T-cell (primary cell): Measurements from ENCODE around the gene PPP1R7. TPM values are rescaled to one million over a fixed set of nuclear protein-coding genes. Genes with fewer than 3 reads are reported as not detected.

Source experiments
- ATAC-seq, 4 experiments: fragments of 200-7000 bp in 3 of 4; fragments of 150-1000 bp in 1 of 4; cut with Tn5 transposase; replicated peaks in 1 of 4; 1 replicate in 3 of 4; 2 replicates in 1 of 4; pipeline ENCODE4 v1.10.0; 2021; ENCODE audit warnings: moderate library complexity in 3 of 4, mild to moderate bottlenecking in 2 of 4, moderate number of reproducible peaks in 1 of 4
- CTCF ChIA-PET, 2 donors: fragments of 300-600 bp; sonication (Branson Sonifier 250); formaldehyde crosslinking; loops; one replicate each; lab custom pipeline; 2022; ENCODE audit warnings: antibody characterized with exemption in 2 of 2; lab: Charles Lee
- POLR2A ChIA-PET, 2 donors: fragments of 300-600 bp; sonication (Branson Sonifier 250); formaldehyde crosslinking; loops; one replicate each; lab custom pipeline; 2022; ENCODE audit warnings: antibody characterized with exemption in 2 of 2; lab: Charles Lee
- DNase-seq, 35 experiments: peaks; one replicate each; pipeline versions ENCODE4 v3.0.0 to v3.0.0-alpha.2; 2013 to 2023
- H3K27ac ChIP-seq: one replicate; pipeline ENCODE4 v1.5.1; 2013; ENCODE audit warnings: low read length
- H3K27me3 ChIP-seq, 2 experiments: replicated peaks in 1 of 2; 1 replicate in 1 of 2; 2 replicates in 1 of 2; pipeline versions ENCODE4 v1.6.1 to v1.7.0; 2013; ENCODE audit warnings: low read length in 1 of 2, mixed read lengths in 1 of 2; ENCODE audit not compliant: control insufficient read depth in 2 of 2, insufficient read depth in 2 of 2; ENCODE audit errors: extremely low read depth in 1 of 2
- H3K36me3 ChIP-seq, 2 donors: 1 replicate in 1 of 2; 2 replicates in 1 of 2; pipeline versions ENCODE4 v1.6.1 to v1.7.0; 2013; ENCODE audit warnings: low read length in 1 of 2; ENCODE audit not compliant: control insufficient read depth in 2 of 2, insufficient read depth in 1 of 2; ENCODE audit errors: extremely low read depth in 1 of 2
- H3K4me1 ChIP-seq, 2 experiments: 1 replicate in 1 of 2; 2 replicates in 1 of 2; pipeline versions ENCODE4 v1.6.1 to v1.7.0; 2013; ENCODE audit warnings: low read length in 2 of 2, mixed read lengths in 1 of 2; ENCODE audit not compliant: insufficient read depth in 2 of 2, control insufficient read depth in 1 of 2; ENCODE audit errors: extremely low read depth in 1 of 2
- H3K4me3 ChIP-seq, 2 donors: 1 replicate in 1 of 2; 2 replicates in 1 of 2; pipeline versions ENCODE4 v1.5.1 to v1.7.0; 2013; ENCODE audit warnings: mild to moderate bottlenecking in 2 of 2, low read length in 1 of 2, moderate library complexity in 1 of 2; ENCODE audit not compliant: control insufficient read depth in 1 of 2; ENCODE audit errors: extremely low read depth in 1 of 2
- H3K9me3 ChIP-seq: 2 replicates; pipeline ENCODE4 v1.7.0; 2013
- H3K27ac Mint-ChIP-seq, 2 donors: one replicate each; pipeline ENCODE4 v1.8.0; 2020 to 2021; ENCODE audit warnings: mild to moderate bottlenecking in 2 of 2, mixed read lengths in 2 of 2
- H3K27me3 Mint-ChIP-seq, 2 donors: one replicate each; pipeline ENCODE4 v1.8.0; 2021 to 2022; ENCODE audit warnings: mixed read lengths in 2 of 2
- H3K36me3 Mint-ChIP-seq: one replicate; pipeline ENCODE4 v1.8.0; 2021; ENCODE audit warnings: mixed read lengths
- H3K4me1 Mint-ChIP-seq, 3 donors: one replicate each; pipeline ENCODE4 v1.8.0; 2020 to 2022; ENCODE audit warnings: mixed read lengths in 3 of 3, mild to moderate bottlenecking in 1 of 3
- H3K4me3 Mint-ChIP-seq, 3 donors: one replicate each; pipeline ENCODE4 v1.8.0; 2020 to 2022; ENCODE audit warnings: mild to moderate bottlenecking in 3 of 3, mixed read lengths in 3 of 3, moderate library complexity in 3 of 3
- H3K9me3 Mint-ChIP-seq, 3 donors: one replicate each; pipeline ENCODE4 v1.8.0; 2020 to 2022; ENCODE audit warnings: mixed read lengths in 3 of 3
- WGBS: methylation state at CpG from one replicate; pipeline ENCODE4 v1.1.5; 2013; ENCODE audit warnings: missing lambda C conversion rate; ENCODE audit not compliant: insufficient coverage; 5-methylcytosine and 5-hydroxymethylcytosine counted together
- total RNA-seq, 35 experiments: library from RNA in 6 of 35; stranded (reverse) in 6 of 35; fragments of 120-200 nt in 1 of 35; gene quantifications; one replicate each; pipeline versions ENCODE4 v1.2.1 to v1.2.4 and lab custom pipeline; 2013 to 2026

PPP1R7 gene
- total RNA-seq, 5 donors from 2014 or later (not counting 1 experiment from before 2014, with no cell fraction given) = 46.6 to 61.2 (median 53.8) TPM

DNA sequence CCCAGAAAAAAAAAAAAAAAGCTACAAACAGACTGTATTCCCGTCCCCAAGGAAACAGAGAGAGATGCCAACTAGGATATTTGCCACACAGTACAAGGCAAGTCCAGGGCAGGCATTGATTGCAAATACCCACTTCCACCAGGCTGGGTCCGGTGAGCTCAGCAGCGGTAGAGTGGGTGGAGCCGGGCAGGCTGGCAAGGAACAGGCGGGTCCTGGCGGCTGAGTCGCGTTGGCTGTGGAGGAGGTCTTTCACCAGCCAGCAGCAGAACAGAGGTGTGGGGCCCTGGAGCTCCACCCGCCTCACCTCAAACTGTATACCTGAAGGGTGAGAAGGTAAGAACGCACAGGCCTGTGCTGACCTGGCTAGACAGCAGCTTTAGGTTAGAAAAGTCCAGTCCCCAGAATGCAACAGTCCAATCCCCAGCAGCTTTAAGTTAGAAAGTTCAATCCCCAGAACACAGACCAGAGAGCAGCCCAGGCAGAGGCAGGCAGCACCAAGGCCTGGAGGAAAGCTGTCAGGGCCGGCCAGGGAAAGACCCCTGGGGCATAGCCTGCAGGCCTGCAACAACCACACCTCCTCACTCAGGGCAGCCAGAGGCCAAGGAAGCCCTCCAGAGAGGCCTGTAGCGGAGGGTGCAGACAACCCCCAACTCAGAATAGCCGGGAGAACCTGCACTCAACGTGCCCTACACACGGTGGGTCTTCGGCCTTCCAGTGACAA is 26.3 kb upstream of the PPP1R7 start:
- no peak overlapping the region for H3K4me3 ChIP-seq
- no peaks in the 10 kb centered on the region for H3K27me3 ChIP-seq
- ChIA-PET POLR2A (no interaction called here), CTCF (interaction anchor here in 1 of 2 donors (0.7 to 1.1 kb wide), 4 partner anchors 11 to 714 kb away, joined by 3 to 5 read pairs (median 3); partner anchors contain the start of gene PASK)
- peaks cover 0 to 50% of the 10 kb centered on the region in 2 experiments for H3K4me1 ChIP-seq
- Mint-ChIP-seq H3K4me1 (peaks cover 23 to 28% (median 27%) of the 10 kb centered on the region in 3 donors), H3K36me3 (peaks cover 32% of the 10 kb centered on the region), H3K9me3 (no peaks in the 10 kb centered on the region), H3K27me3 (no peaks in the 10 kb centered on the region), H3K4me3 (peak overlapping the region; percentile 40 to 55 (median 46)), H3K27ac (peak overlapping the region; percentile 81 to 90)
- no peaks in the 10 kb centered on the region for H3K9me3 ChIP-seq
- 69% methylated on average over 3 of the region's 16 CpGs for WGBS
- peak overlapping the region; percentile 32 for H3K27ac ChIP-seq
- H3K36me3 ChIP-seq = peaks cover 3 to 17% of the 10 kb centered on the region in 2 donors
- peak; percentile 55 to 89 (median 78) for ATAC-seq
- DNase-seq = peak in 23 of 35 experiments; percentile 14 to 61 (median 42)

DNA sequence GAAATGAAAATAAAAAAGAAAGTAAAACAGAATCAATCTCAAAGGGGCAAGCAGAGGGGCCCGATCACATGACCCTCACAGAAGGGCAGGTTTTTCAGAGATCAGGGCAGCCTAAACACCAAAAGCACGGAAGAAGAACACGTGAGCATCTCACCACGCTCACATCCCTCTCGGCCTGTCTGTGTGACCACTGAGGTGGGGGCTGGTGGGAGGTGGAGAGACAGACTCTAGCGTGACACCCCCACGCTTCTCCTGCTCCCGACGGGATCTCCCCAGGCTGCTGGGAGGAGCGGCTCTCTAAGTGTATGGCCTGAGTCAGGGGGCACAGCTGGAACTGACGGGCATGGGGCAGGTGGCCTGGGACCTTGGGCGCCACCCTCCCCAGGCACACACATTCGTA is 24.6 kb upstream of the PPP1R7 start:
- POLR2A ChIA-PET = no interaction called here

DNA sequence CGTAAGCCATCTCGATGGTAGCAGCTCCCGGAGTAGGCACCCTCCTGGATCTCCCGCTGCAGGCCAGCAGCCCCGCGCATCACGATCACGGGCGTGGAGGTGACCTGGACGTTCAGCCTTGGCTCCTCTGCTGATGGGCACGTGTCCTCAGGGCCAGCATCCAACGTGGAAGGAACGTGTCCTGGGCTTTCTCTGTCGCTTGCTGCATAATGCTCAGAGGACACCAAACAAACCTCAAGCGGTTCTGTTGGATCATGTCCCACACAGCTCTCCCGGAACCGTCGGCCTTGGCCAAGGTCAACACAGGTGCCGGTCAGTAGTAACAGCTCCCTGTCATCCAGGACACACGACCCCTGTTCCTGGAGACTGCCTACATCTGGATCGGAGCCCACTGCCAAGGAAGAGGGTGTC is 24.1 kb upstream of the PPP1R7 start:
- H3K4me1 ChIP-seq = peaks cover 0 to 53% of the 10 kb centered on the region in 2 experiments
- ChIA-PET POLR2A (no interaction called here), CTCF (interaction anchor here in 1 of 2 donors (0.5 kb wide), 1 partner anchor 23 kb away, joined by 4 read pairs; no protein-coding TSS in a partner anchor)
- H3K4me1 Mint-ChIP-seq = peaks cover 25 to 30% (median 28%) of the 10 kb centered on the region in 3 donors
- DNase-seq (no peak), ATAC-seq (no peak)
- H3K36me3 Mint-ChIP-seq = peaks cover 34% of the 10 kb centered on the region
- peaks cover 3 to 21% of the 10 kb centered on the region in 2 donors for H3K36me3 ChIP-seq
- H3K9me3 ChIP-seq = no peaks in the 10 kb centered on the region
- 96% methylated on average over 21 of the region's 21 CpGs for WGBS
- H3K27ac ChIP-seq = no peak overlapping the region
- no peak overlapping the region for H3K4me3 ChIP-seq
- no peak overlapping the region for H3K4me3 Mint-ChIP-seq
- no peaks in the 10 kb centered on the region for H3K9me3 Mint-ChIP-seq
- no peak overlapping the region for H3K27ac Mint-ChIP-seq
- H3K27me3 Mint-ChIP-seq = no peaks in the 10 kb centered on the region
- H3K27me3 ChIP-seq = no peaks in the 10 kb centered on the region

More for the DNA sequence above, 24.6 kb upstream of the PPP1R7 start:
- 79% methylated on average over 6 of the region's 13 CpGs for WGBS
- Mint-ChIP-seq H3K4me3 (no peak overlapping the region), H3K27me3 (no peaks in the 10 kb centered on the region), H3K36me3 (peaks cover 37% of the 10 kb centered on the region), H3K4me1 (peaks cover 25 to 30% (median 28%) of the 10 kb centered on the region in 3 donors), H3K9me3 (no peaks in the 10 kb centered on the region), H3K27ac (peak overlapping the region in 1 of 2 donors; percentile 55)
- H3K27ac ChIP-seq = no peak overlapping the region
- peaks cover 3 to 20% of the 10 kb centered on the region in 2 donors for H3K36me3 ChIP-seq
- H3K4me3 ChIP-seq = no peak overlapping the region
- H3K9me3 ChIP-seq = no peaks in the 10 kb centered on the region
- CTCF ChIA-PET = no interaction called here
- H3K4me1 ChIP-seq = peaks cover 0 to 53% of the 10 kb centered on the region in 2 experiments
- DNase-seq (no peak), ATAC-seq (no peak)
- H3K27me3 ChIP-seq = no peaks in the 10 kb centered on the region

DNA sequence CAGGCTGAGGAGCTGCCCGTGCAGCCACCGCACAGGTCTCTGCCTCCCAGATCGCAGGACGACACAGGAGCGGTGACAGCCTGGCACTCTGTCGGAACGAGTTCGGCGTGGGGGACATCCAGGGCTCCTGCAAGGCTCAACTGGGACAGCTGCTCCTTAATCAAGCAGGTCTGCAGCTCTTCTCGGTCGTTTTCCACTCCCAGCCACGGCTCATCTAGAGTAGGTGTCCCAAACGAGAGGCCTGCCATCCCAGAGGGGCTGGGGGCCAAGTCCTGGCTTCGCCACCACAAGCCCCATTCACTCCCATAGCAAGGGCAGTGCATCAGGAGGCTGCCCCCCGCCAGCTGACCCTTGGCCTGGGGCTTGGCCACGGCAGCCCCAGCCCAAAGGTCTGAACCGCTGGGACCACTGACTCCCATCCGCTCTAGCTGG is 23.5 kb upstream of the PPP1R7 start:
- WGBS = over 99% methylated on average over 18 of the region's 18 CpGs
- Mint-ChIP-seq H3K9me3 (no peaks in the 10 kb centered on the region), H3K27me3 (no peaks in the 10 kb centered on the region), H3K36me3 (peaks cover 28% of the 10 kb centered on the region), H3K27ac (peak overlapping the region in 1 of 2 donors; percentile 92), H3K4me1 (peaks cover 25 to 30% (median 28%) of the 10 kb centered on the region in 3 donors), H3K4me3 (no peak overlapping the region)
- CTCF ChIA-PET = interaction anchor here in 1 of 2 donors (0.5 kb wide), 1 partner anchor 23 kb away, joined by 4 read pairs; no protein-coding TSS in a partner anchor
- Histone ChIP-seq H3K36me3 (peaks cover 3 to 21% of the 10 kb centered on the region in 2 donors), H3K27me3 (no peaks in the 10 kb centered on the region), H3K9me3 (no peaks in the 10 kb centered on the region), H3K4me1 (peaks cover 0 to 53% of the 10 kb centered on the region in 2 experiments), H3K27ac (peak overlapping the region; percentile 91), H3K4me3 (no peak overlapping the region)
- ATAC-seq = no peak
- POLR2A ChIA-PET = no interaction called here
- DNase-seq = no peak

DNA sequence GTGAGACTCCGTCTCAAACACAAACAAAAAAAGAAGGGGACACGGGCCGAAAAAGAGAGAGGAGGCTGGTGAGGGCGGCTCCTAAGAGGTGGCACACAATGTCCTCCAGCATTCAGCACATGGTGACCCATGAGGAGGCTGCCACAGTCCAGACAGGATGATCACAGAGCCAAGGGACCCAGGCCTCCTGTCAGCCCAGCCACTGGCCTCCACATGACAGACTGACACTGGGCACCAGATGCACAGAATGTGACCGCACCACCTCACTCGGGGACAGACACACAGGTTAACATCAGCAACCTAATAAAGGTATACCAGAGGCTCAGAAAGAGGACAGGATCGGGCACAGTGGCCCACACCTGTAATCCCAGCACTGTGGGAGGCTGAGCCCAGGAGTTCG is 22.0 kb upstream of the PPP1R7 start:
- H3K9me3 ChIP-seq = no peaks in the 10 kb centered on the region
- H3K27me3 ChIP-seq = no peaks in the 10 kb centered on the region
- H3K4me1 Mint-ChIP-seq = peaks cover 25 to 30% (median 27%) of the 10 kb centered on the region in 3 donors
- peak overlapping the region; percentile 92 to 94 for H3K27ac Mint-ChIP-seq
- ATAC-seq (no peak), DNase-seq (no peak)
- peaks cover 0 to 53% of the 10 kb centered on the region in 2 experiments for H3K4me1 ChIP-seq
- H3K36me3 Mint-ChIP-seq = peaks cover 26% of the 10 kb centered on the region
- no peaks in the 10 kb centered on the region for H3K27me3 Mint-ChIP-seq
- H3K36me3 ChIP-seq = peaks cover 3 to 13% of the 10 kb centered on the region in 2 donors
- no peaks in the 10 kb centered on the region for H3K9me3 Mint-ChIP-seq
- CTCF ChIA-PET = no interaction called here
- H3K27ac ChIP-seq = peak overlapping the region; percentile 91
- POLR2A ChIA-PET = no interaction called here
- no peak overlapping the region for H3K4me3 ChIP-seq
- WGBS = 100% methylated on average over 5 of the region's 8 CpGs
- H3K4me3 Mint-ChIP-seq = peak overlapping the region in 2 of 3 donors; percentile 45 to 50

DNA sequence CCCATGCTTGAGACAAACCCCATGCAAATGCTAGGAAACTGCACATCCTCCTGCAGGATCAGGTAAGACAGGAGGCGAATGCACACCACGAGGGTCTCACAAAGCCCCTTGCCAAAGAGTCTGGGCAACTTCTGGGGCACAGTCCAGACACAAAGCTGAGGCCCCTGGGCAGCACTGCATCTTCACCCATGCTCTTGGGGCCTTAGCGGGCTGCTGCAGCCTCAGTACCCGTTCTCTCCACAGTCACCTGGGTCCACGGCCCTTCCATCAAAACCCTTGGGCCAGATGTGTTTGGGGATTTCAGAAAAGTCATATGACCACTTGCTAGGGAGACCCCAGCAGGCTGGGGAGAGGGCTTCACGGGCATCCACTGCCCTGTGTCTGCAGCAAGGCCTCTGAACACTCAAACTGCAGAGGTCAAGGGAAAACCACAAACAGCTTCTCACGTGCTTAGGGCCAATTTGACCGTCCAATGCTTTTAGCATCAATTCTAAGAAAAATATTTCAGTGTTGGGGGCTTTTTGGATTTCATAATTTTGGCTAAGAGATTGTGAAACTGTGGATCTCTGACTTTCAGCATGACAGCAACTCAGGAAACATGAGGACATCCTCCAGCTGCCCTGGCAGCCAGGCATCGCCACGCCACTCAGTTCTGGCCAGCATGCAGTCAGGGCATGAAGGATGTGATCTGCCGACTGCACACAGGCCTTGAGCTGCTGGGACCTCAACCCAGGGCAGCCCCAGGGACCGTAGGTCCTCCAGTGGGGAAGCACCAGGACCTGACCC is 21.0 kb upstream of the PPP1R7 start:
- Histone ChIP-seq H3K27me3 (no peaks in the 10 kb centered on the region), H3K36me3 (peaks cover 3 to 12% of the 10 kb centered on the region in 2 donors), H3K9me3 (no peaks in the 10 kb centered on the region), H3K4me1 (peaks cover 0 to 43% of the 10 kb centered on the region in 2 experiments), H3K4me3 (no peak overlapping the region), H3K27ac (no peak overlapping the region)
- ChIA-PET POLR2A (no interaction called here), CTCF (no interaction called here)
- H3K27me3 Mint-ChIP-seq = no peaks in the 10 kb centered on the region
- DNase-seq (no peak), ATAC-seq (no peak)
- H3K4me1 Mint-ChIP-seq = peaks cover 19 to 24% (median 21%) of the 10 kb centered on the region in 3 donors
- H3K4me3 Mint-ChIP-seq = no peak overlapping the region
- 89% methylated on average over 9 of the region's 12 CpGs for WGBS
- no peaks in the 10 kb centered on the region for H3K9me3 Mint-ChIP-seq
- peak overlapping the region; percentile 65 to 94 for H3K27ac Mint-ChIP-seq
- peaks cover 30% of the 10 kb centered on the region for H3K36me3 Mint-ChIP-seq
